GM06990 (cell line): Measurements from ENCODE around the gene KCNJ15.
A peak's percentile ranks its signal among the peaks of the same experiment; 100 is the strongest.

Experiments used
- DNase-seq: peaks from one replicate; pipeline ENCODE4 v3.0.0-alpha.2; 2011; ENCODE audit not compliant: insufficient read length; ENCODE audit errors: extremely low read depth
- H3K27me3 ChIP-seq: replicated peaks from 2 replicates; pipeline ENCODE4 v1.6.0; 2011; ENCODE audit warnings: low read length; ENCODE audit not compliant: control insufficient read depth, insufficient read depth
- H3K36me3 ChIP-seq: 2 replicates; pipeline ENCODE4 v1.5.1; 2011; ENCODE audit warnings: low read length; ENCODE audit not compliant: control insufficient read depth, insufficient read depth
- H3K4me3 ChIP-seq: replicated peaks from 2 replicates; pipeline ENCODE4 v1.5.1; 2011; ENCODE audit warnings: low read depth, mild to moderate bottlenecking, control low read depth, low read length
- CTCF ChIP-seq: IDR thresholded peaks from 2 replicates; pipeline ENCODE4 v1.5.1; 2011; ENCODE audit warnings: low read length, control low read depth, mild to moderate bottlenecking, inconsistent platforms; ENCODE audit not compliant: insufficient read depth, poor library complexity, severe bottlenecking

Gene KCNJ15

GRCh38 chr21:38349977-38350376 is 93.2 kb downstream of the KCNJ15 start:
- TF ChIP-seq CTCF = no peak
- DNase-seq = no peak
- no peak overlapping the region for H3K4me3 ChIP-seq
- H3K27me3 ChIP-seq = no peaks in the 10 kb centered on the region; the same call in 1 of the 2 replicates
- H3K36me3 ChIP-seq = no peaks in the 10 kb centered on the region

- TF ChIP-seq CTCF = no peak
- DNase-seq = no peak
- Histone ChIP-seq H3K4me3 (no peak overlapping the region), H3K36me3 (no peaks in the 10 kb centered on the region), H3K27me3 (no peaks in the 10 kb centered on the region; the same call in 1 of the 2 replicates)
Measured at GRCh38 chr21:38350684-38351083, 93.9 kb downstream of the KCNJ15 start.

- DNase-seq = no peak
- no peak for TF ChIP-seq CTCF
- no peaks in the 10 kb centered on the region; the same call in 1 of the 2 replicates for H3K27me3 ChIP-seq
- no peak overlapping the region for H3K4me3 ChIP-seq
- H3K36me3 ChIP-seq = no peaks in the 10 kb centered on the region
Measured at GRCh38 chr21:38351176-38351959, 94.6 kb downstream of the KCNJ15 start.

DNA sequence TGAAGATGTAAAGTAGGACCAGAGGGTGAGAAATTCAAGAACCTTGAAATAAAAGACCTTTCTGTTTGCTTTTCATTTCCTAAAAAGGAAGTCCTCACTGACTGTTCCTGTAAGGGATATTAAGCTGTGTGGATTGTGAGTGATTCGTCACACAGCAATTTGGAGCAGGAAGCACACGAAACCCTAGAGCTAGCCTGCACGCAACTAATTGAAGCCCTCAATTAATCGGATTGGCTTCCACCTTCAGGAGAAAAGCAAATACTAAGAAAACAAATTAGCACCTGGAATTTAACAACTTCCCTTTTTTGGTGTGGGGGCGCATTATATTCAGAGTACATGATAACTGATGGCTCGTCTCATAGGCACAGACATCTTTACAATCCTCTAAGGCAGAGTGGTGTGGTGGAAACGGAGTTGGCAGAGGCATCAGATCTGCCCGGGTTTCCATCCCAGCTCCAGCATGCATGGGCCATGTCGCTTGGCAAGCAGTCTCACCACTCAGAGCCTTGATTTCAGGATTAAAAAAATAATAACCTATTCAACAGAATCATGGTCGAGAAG is 95.2 kb downstream of the KCNJ15 start:
- H3K27me3 ChIP-seq = no peaks in the 10 kb centered on the region; the same call in 1 of the 2 replicates
- no peaks in the 10 kb centered on the region for H3K36me3 ChIP-seq
- no peak for TF ChIP-seq CTCF
- DNase-seq = no peak
- H3K4me3 ChIP-seq = no peak overlapping the region

GRCh38 chr21:38352536-38353219 is 95.9 kb downstream of the KCNJ15 start:
- H3K36me3 ChIP-seq = no peaks in the 10 kb centered on the region
- no peaks in the 10 kb centered on the region; the same call in 1 of the 2 replicates for H3K27me3 ChIP-seq
- DNase-seq = no peak
- TF ChIP-seq CTCF = peak; percentile 65
- H3K4me3 ChIP-seq = no peak overlapping the region
